Fibroblast of lung (primary cell): ENCODE measurements around the gene RXRA. TPM values are rescaled to one million over a fixed set of nuclear protein-coding genes. Genes with fewer than 3 reads are reported as not detected.

Source experiments
- DNase-seq, 2 donors: peaks; one replicate each; pipeline versions ENCODE4 v3.0.0 to v3.0.0-alpha.2; 2010; ENCODE audit warnings: low read depth in 2 of 2
- H2AFZ ChIP-seq: 2 replicates; pipeline ENCODE4 v1.5.1; 2012; ENCODE audit warnings: low read length, control low read depth, inconsistent platforms
- H3K27ac ChIP-seq: 2 replicates; pipeline ENCODE4 v1.5.1; 2011; ENCODE audit warnings: low read length, control low read depth; ENCODE audit not compliant: insufficient read depth
- H3K27me3 ChIP-seq: 2 replicates; pipeline ENCODE4 v1.5.1; 2011; ENCODE audit warnings: mild to moderate bottlenecking, low read length; ENCODE audit not compliant: control insufficient read depth, insufficient read depth
- H3K36me3 ChIP-seq: 2 replicates; pipeline ENCODE4 v1.5.1; 2011; ENCODE audit warnings: low read length; ENCODE audit not compliant: control insufficient read depth, insufficient read depth
- H3K4me1 ChIP-seq: 2 replicates; pipeline ENCODE4 v1.5.1; 2011; ENCODE audit warnings: low read length; ENCODE audit not compliant: control insufficient read depth, insufficient read depth; ENCODE audit errors: extremely low read depth
- H3K4me2 ChIP-seq: 2 replicates; pipeline ENCODE4 v1.5.1; 2011; ENCODE audit warnings: low read length, control low read depth; ENCODE audit not compliant: insufficient read depth; ENCODE audit errors: extremely low read depth
- H3K4me3 ChIP-seq, 4 experiments: fragments of 200-600 bp in 1 of 4; sonication (generic) in 1 of 4; replicated peaks in 1 of 4; 2 replicates each; pipeline ENCODE4 v1.5.1; 2011 to 2016; ENCODE audit warnings: low read length in 4 of 4, low read depth in 3 of 4, mild to moderate bottlenecking in 3 of 4, control low read depth in 2 of 4, inconsistent platforms in 1 of 4, mixed read lengths in 1 of 4; ENCODE audit not compliant: insufficient read depth in 1 of 4; ENCODE audit errors: control extremely low read depth in 1 of 4
- H3K79me2 ChIP-seq: 2 replicates; pipeline ENCODE4 v1.5.1; 2012; ENCODE audit warnings: mild to moderate bottlenecking, low read length, inconsistent platforms; ENCODE audit not compliant: control insufficient read depth, insufficient read depth
- H3K9ac ChIP-seq: 2 replicates; pipeline ENCODE4 v1.5.1; 2011; ENCODE audit warnings: mild to moderate bottlenecking, low read length, control low read depth; ENCODE audit not compliant: insufficient read depth
- H3K9me3 ChIP-seq: 2 replicates; pipeline ENCODE4 v1.5.1; 2012; ENCODE audit warnings: low read depth, low read length; ENCODE audit not compliant: control insufficient read depth, insufficient read depth
- H4K20me1 ChIP-seq: 2 replicates; pipeline ENCODE4 v1.5.1; 2011; ENCODE audit warnings: low read length; ENCODE audit not compliant: control insufficient read depth, insufficient read depth; ENCODE audit errors: extremely low read depth
- EZH2 ChIP-seq: IDR thresholded peaks from 2 replicates; pipeline ENCODE4 v1.5.1; 2012; ENCODE audit warnings: low read length, control low read depth, mild to moderate bottlenecking; ENCODE audit errors: missing control alignments
- polyA plus RNA-seq, 2 donors: library from polyadenylated mRNA; depleted of rRNA in 1 of 2; stranded (reverse) in 1 of 2; unstranded in 1 of 2; fragments of >200 nt; gene quantifications; 2 replicates each; pipeline ENCODE4 v1.2.1, GENCODE V29; 2011 to 2012; ENCODE audit warnings: missing spikeins in 1 of 2
- total RNA-seq: library from RNA; depleted of rRNA; stranded (reverse); fragments of >200 nt; gene quantifications from 2 replicates; pipeline ENCODE4 v1.2.1, GENCODE V29; 2014
- TF ChIP-seq, protein P1 (sequence below), 2 donors: IDR thresholded peaks in 1 of 2; conservative IDR thresholded peaks in 1 of 2; 1 replicate in 1 of 2; 2 replicates in 1 of 2; pipeline ENCODE4 v1.5.1; 2011 to 2012; ENCODE audit warnings: low read length in 2 of 2, control low read depth in 1 of 2, inconsistent platforms in 1 of 2, low read depth in 1 of 2, mild to moderate bottlenecking in 1 of 2

RXRA gene
- total and polyA plus RNA-seq, 2 donors (not counting 1 experiment from before 2014, with no cell fraction given), result 13.3 to 14.9 TPM

DNA sequence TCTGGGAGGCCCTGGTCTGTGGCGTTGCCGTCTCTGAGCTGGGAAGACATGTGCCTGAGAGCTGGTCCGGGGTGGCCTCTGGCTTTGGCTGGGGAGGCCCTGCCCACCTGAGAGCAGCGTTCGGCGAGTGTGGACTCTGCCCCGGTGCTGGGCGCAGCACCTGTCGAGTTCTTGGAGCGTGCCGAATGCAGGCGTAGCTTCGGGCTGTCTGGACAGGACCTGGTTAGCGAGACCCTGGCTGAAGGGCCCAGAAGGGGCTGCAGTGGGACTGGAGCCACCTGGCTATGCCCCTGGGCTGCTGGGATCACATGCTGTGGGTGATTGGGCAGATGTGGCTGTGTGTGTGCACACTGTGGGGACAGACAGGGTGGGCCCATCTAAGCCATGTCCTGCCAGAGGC, 56.5 kb downstream of the RXRA start:
- Histone ChIP-seq H3K4me2 (no peak overlapping the region), H3K79me2 (peaks cover 9% of the 10 kb centered on the region), H3K27me3 (no peaks in the 10 kb centered on the region), H3K9me3 (no peaks in the 10 kb centered on the region), H3K9ac (no peak overlapping the region), H4K20me1 (no peaks in the 10 kb centered on the region), H3K4me3 (no peak overlapping the region), H3K27ac (no peak overlapping the region), H3K36me3 (no peaks in the 10 kb centered on the region), H3K4me1 (peaks cover 3% of the 10 kb centered on the region), H2AFZ (no peak overlapping the region)
- DNase-seq, result no peak
- TF ChIP-seq, protein P1, sequence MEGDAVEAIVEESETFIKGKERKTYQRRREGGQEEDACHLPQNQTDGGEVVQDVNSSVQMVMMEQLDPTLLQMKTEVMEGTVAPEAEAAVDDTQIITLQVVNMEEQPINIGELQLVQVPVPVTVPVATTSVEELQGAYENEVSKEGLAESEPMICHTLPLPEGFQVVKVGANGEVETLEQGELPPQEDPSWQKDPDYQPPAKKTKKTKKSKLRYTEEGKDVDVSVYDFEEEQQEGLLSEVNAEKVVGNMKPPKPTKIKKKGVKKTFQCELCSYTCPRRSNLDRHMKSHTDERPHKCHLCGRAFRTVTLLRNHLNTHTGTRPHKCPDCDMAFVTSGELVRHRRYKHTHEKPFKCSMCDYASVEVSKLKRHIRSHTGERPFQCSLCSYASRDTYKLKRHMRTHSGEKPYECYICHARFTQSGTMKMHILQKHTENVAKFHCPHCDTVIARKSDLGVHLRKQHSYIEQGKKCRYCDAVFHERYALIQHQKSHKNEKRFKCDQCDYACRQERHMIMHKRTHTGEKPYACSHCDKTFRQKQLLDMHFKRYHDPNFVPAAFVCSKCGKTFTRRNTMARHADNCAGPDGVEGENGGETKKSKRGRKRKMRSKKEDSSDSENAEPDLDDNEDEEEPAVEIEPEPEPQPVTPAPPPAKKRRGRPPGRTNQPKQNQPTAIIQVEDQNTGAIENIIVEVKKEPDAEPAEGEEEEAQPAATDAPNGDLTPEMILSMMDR (conservative IDR thresholded peaks at IDR 0.05 in 1 of 2, IDR thresholded peaks at IDR 0.05 in 1 of 2; ENCODE audit: low read depth in 1 of 2, low read length in 2 of 2), result no peak
- TF ChIP-seq EZH2, result no peak

GRCh38 chr9:134383148-134383547, 56.9 kb downstream of the RXRA start:
- peaks cover 10% of the 10 kb centered on the region for H3K79me2 ChIP-seq
- H2AFZ ChIP-seq, result no peak overlapping the region
- no peaks in the 10 kb centered on the region for H4K20me1 ChIP-seq
- TF ChIP-seq, protein P1 (conservative IDR thresholded peaks at IDR 0.05 in 1 of 2, IDR thresholded peaks at IDR 0.05 in 1 of 2; ENCODE audit: low read depth in 1 of 2, low read length in 2 of 2), result no peak
- no peak for TF ChIP-seq EZH2
- H3K27ac ChIP-seq, result no peak overlapping the region
- H3K4me3 ChIP-seq, result no peak overlapping the region
- H3K36me3 ChIP-seq, result no peaks in the 10 kb centered on the region
- no peaks in the 10 kb centered on the region for H3K27me3 ChIP-seq
- H3K9me3 ChIP-seq, result no peaks in the 10 kb centered on the region
- no peaks in the 10 kb centered on the region for H3K4me1 ChIP-seq
- no peak overlapping the region for H3K9ac ChIP-seq
- H3K4me2 ChIP-seq, result no peak overlapping the region
- no peak for DNase-seq

DNA sequence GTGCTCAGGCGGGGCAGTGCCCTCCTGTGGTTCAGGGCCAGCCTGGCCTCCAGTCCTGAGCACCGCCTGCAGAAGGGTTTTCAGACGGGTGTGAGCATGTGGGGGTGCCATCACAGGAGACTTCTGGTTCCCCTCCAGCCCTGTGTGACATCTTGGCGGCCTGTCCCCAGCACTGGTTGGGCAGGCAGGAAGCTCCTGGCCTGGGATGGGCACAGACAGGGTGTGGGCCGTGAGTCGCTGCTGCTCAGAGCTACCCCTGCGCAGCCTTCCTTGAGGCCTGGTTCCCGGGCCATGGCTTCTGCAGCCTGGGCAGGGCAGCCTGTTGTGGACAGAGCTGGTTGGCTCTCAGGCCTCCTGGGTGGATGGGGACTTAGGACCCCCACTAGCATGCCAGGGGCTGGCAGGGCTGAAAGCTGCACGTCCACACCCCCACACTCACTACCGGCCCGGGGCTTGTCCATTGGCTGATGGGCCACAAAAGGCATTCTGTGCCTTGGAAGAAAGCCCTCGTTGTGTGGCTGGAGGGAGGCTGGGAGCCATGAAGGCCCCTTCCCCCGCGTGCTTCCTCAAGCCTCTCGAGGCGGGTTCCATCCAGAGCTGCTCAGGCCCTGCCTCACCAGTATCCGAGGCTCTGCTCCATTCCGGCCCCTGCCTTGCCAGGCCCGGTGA, 58.7 kb downstream of the RXRA start:
- Histone ChIP-seq H2AFZ (no peak overlapping the region), H3K27ac (no peak overlapping the region), H3K9me3 (no peaks in the 10 kb centered on the region), H3K79me2 (peaks cover 10% of the 10 kb centered on the region), H3K27me3 (no peaks in the 10 kb centered on the region), H3K9ac (no peak overlapping the region), H3K36me3 (no peaks in the 10 kb centered on the region), H4K20me1 (no peaks in the 10 kb centered on the region), H3K4me3 (no peak overlapping the region), H3K4me1 (no peaks in the 10 kb centered on the region), H3K4me2 (no peak overlapping the region)
- peak in 1 of 2 donors; percentile 40 for DNase-seq
- TF ChIP-seq, protein P1 (conservative IDR thresholded peaks at IDR 0.05 in 1 of 2, IDR thresholded peaks at IDR 0.05 in 1 of 2; ENCODE audit: low read depth in 1 of 2, low read length in 2 of 2), result no peak
- TF ChIP-seq EZH2, result no peak
